NCI-H2196 (cell line): ENCODE results near the gene RNF115.

Experiments
- DNase-seq: peaks from one replicate; lab custom pipeline; 2025; ENCODE audit not compliant: unreplicated experiment; lab: John Stamatoyannopoulos, UW

Gene RNF115

GRCh38 chr1:145707183-145707867 lies 116.6 kb downstream of the RNF115 start, which contains the start of gene PDZK1:
TSS of gene PDZK1 (minus strand) at chr1:145707368. CDS start at chr1:145688021, 19,347 bp downstream.
- no peak for DNase-seq

- no peak for DNase-seq
These were observed 117.7 kb downstream of the RNF115 start for GRCh38 chr1:145706086-145706664.

- no peak for DNase-seq
These were observed 118.3 kb downstream of the RNF115 start for GRCh38 chr1:145705622-145706021.

- no peak for DNase-seq
These were observed 121.1 kb downstream of the RNF115 start for GRCh38 chr1:145702826-145703225.

GRCh38 chr1:145702052-145702451 lies 121.8 kb downstream of the RNF115 start:
- DNase-seq = no peak

GRCh38 chr1:145701306-145701862 lies 122.5 kb downstream of the RNF115 start:
- no peak for DNase-seq

- DNase-seq = no peak
These were observed 127.3 kb downstream of the RNF115 start for GRCh38 chr1:145696630-145696960.

- DNase-seq = no peak
These were observed 127.9 kb downstream of the RNF115 start for GRCh38 chr1:145695821-145696629.

GRCh38 chr1:145692785-145693443 lies 131.0 kb downstream of the RNF115 start:
- DNase-seq = no peak

GRCh38 chr1:145690587-145691558 lies 133.0 kb downstream of the RNF115 start:
- DNase-seq = no peak

- no peak for DNase-seq
These were observed 134.0 kb downstream of the RNF115 start for GRCh38 chr1:145689922-145690321.

GRCh38 chr1:145688924-145689323 lies 135.0 kb downstream of the RNF115 start:
- DNase-seq = no peak
